GM18867 (cell line): ENCODE data around the gene C22orf31.

Experiments used
- ATAC-seq: cut with Tn5 transposase; IDR thresholded peaks from one replicate; pipeline ENCODE4 v1.9.1; 2021; ENCODE audit warnings: mild to moderate bottlenecking, moderate library complexity; ENCODE audit not compliant: unreplicated experiment

Gene C22orf31

DNA sequence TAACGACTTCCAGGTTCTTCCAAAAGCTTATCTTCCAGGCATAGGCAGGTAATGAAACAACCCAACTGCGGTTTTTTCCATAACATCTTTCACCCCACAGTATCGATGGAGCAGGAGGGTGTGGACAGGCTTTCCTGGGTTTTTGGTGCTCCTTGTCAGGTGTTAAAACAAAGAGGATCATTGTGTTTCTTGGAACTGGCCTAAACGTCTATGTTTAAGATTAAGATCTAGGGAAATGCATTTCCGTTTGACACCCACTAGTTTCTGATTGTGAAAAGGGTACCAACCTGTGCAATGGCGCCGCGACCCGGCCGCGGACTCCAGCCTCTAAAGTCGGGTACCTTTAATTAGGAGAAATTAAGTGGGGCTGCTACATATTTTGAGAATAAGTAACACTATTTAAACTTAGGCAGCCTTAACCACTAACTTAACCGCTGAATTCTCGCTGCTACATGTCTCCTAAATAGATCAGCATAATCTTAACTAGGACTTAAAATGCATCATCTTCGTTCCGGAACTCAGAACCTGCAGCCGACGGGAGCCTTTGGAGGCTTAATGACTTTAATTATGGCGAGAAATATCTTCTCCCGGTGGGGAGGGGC, 31.5 kb downstream of the C22orf31 start:
- no peak for ATAC-seq

DNA sequence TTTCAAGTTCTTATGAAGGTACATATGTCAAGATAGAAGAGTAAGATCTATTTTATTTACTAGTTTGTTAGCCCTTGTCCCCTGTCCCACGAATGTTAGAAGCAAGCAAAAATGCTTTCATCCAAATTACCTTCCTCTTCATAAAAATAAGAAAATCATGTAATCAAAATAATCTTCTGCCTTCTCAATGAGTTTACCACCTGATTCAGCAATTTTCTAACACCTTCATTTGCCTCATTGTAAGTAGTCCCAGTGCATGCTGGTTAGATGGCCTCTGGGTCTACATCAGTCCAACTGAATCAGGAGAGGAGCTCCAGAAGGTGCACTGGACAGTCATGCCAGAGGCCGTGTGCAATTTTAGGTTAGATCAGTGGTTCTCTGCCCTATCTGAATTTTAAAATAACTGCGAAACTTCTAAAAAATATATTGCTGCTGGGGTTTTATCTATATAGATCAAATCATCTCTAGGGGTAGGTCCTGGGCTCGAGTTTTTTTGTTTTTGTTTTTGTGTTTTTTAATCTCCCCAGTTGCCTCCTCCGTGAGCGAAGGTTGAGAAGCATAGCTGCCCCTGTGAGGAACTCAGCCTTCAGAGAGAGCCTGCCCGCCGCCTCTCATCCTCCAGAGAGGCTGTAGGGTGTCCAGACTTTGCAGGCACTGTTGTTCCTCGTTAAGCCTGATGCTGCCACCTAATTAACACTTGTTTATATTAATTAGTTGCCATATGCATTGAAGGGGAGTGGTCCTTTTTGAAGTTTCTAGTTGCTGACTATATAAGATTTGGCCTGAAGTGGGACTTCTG, 32.2 kb downstream of the C22orf31 start:
- no peak for ATAC-seq

DNA sequence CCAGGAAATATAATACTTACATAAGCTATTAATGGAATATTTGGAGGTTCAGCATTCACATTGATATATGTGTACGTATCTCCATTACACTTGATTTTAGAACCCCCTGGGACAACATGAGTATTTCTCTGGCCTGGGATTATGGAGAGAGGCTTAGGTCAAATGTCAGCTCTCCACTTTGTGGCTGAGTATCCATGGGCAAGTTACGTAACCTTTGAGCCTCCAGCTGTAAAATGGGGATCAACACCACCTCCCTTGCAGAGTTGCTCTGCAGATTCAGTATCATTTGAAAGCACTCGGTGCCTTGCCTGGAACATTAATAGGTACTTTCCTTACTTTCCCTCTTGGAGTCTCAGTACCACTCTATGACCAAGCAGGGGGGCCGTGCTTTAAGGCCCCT, 33.2 kb downstream of the C22orf31 start:
- no peak for ATAC-seq

DNA sequence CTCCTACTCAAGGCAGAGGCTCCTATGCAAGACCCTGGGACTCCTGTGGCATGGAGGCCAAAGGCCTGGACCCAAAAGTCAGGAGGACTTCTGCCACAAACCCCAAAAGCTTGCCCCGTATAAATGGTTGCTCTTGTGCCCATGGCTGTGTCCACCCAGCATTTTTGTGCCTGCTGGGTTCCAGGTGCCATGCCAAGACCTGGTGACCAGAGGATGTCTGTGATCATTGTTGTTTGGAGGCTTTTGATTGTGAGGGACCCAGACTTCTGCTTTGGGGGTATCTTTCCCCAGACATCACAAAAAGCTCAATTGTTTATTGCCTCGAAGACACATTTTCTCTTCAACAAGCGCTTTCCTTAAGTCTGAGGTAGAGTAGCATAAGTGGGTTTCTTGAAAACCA, 35.1 kb downstream of the C22orf31 start:
- no peak for ATAC-seq

DNA sequence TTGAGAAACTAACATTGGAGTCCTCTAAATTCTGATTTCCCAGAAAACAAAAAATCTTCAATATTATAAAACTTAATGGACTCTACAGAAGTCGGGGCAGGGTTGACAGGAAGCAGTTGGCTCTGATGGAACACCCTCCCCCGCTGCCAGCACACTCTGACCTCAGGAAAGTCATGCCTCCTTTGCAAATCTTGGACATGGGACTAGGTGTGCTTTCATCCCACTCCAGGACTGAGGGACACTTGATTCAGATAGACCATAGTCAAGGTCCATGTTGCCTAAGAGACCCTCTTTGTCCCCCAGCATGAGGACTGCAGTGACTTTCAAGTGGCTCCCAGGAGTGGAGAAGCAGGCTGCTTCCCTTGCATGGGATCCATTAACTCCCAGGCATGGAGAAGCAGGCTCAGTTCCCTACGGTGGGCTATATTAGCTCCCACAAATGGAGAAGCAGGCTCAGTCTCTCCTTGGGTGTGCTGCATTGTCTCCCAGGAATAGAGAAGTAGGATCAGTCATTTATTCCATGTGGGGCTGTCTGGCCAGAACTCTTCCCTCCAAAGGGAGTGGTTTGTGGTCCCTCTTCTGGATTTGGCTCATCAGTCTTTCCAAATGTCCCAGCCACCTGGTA, 38.3 kb downstream of the C22orf31 start:
- no peak for ATAC-seq

DNA sequence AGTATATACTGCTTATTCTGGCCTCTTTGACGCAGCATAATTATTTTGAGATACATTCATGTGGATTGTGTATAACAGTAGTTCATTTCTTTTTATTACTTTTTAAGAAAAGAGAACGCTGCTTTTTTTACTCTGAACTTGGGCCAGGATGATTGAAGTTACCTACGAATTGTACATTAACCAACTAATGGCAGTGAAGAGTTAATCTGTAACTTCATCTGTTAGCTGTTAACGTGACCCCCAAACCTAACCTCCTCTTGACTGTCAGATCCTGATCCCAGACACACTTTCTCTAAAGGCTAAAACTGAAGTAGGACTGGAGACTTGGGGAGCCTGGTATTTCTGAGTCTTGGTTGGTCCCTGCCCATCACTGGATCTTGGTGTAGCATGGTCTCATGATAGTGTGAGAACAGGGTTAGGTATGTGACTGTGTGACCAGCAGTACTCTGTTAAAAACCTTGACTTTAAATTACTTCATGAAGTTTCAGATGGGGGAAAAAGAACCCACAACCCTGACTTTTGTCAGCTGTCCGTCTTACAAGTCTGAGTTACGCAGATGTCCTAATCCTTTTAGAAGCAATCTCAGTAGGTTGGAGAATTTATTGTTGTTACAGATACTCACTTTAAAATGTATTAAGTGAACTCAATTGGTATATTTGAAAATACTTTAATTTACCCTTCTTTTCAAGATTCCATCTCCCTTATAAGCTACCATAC, 39.4 kb downstream of the C22orf31 start:
- ATAC-seq = no peak

DNA sequence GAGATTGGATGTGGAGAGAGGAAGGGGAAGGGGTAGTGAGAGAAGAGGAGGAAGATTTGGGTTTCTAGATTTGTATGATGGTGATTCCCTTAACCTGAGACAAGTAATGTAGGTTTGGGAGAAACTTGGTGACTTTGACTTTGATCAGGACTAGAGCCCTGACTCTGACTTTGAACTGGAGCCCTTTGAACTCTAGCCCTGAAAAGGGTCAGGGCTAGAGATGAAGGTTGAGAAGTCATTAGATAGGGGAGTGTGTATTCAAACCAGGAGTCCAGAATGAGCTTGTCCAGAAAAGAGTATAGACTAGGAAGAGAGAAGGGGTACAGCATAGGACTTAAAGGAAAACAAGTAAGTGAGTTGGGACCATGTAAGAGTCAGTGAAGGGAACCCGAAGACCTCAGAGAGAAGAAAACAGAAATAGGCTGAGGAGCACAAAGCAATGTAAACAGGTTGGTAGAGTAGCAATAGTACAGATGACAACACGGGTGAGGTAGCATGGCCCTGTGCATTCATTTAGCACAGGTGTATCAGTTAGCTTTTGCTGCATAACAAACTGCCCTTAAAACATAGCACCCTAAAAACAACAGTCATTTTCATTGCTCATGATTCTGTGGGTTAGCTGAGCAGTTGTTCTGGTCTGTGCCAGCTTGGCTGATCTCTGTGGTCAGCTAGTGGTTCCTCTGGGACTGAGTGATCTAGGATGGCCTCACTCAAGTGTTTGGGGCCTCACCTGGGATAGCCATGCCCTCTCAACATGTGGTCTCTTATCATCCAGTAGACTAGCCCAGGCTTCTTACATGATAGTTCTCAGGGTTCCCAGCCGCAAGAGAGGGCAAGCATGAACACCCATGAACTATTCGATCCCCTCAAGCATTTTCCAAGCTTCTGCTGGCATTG, 43.1 kb downstream of the C22orf31 start:
- no peak for ATAC-seq

DNA sequence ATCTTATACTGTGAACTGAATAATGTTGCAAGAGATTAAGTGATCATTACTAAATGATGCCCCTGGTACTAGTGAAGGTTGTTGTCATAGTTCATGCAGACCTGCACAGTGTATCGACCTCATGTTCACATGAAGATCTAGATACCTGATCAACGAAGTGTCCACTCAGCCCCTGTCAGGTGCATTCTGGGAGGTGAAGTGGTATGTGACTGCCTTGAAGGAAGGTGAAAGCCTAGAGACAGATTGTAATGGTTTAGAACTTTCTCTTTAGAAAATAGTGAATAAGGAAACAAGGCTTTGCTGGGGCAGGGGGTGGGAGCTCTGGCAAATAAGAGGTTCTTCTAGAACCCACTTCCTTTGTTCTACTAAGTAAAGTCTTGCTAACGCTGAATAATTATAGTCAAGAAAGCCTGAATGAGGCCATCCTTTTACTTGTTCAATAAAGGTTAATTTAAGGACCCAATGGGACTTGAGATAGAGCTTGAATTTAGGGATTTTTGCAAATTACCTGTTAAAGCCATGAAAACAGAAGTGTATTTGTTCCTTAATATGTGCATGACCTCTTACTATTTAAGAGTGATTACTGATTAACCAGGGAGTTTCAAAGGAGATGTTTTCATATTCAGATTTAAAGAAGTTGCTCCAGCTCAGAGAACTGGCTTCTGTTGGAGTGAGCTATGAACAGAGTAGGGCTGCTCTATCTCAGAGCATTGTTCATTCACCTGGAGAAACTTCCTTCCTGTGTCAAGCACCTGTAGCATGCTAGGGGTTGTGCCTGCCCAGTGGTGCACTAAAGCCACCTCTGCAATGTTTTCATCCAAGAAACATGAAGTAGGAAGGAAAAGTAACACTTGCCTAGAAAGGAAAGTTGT, 45.3 kb downstream of the C22orf31 start:
- no peak for ATAC-seq

DNA sequence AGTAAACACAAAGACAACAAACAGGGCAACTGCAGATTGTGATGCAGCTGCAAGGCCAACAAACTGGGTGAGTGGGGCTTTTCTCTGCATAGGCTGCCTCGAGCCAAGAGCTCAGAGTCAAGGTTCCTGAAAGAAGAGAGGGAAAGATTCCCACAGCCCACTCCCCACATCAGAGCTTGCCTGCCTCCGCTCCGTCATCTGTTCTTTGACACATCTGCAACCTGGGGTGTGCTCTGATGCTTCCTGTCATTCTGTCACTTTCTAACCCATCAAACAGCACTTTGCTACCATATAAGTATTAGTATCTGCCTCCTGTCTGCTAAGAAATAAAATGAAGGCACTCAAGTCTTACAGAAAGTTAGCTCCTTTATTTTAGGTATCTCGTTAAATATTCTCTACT, 46.9 kb downstream of the C22orf31 start:
- ATAC-seq = no peak

DNA sequence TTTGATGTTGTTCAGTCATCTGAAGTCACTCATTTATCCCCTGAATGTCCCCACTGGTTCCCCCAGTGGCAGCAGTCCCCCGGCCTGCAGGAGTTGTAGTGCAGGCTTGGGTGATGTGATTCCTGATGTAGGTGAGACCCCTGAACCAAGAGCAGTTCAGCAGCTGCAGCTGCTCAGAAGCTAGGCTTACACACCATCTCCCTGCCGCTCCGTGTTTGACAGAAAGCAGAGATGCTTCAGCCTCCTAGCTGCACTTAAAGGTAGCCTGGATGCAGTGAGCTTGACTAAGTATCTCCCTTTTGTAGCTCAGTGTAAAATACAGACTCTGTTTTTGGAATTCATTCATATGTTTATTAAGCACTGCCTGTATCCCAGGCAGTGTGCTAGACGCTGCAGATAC, 47.3 kb downstream of the C22orf31 start:
- no peak for ATAC-seq

DNA sequence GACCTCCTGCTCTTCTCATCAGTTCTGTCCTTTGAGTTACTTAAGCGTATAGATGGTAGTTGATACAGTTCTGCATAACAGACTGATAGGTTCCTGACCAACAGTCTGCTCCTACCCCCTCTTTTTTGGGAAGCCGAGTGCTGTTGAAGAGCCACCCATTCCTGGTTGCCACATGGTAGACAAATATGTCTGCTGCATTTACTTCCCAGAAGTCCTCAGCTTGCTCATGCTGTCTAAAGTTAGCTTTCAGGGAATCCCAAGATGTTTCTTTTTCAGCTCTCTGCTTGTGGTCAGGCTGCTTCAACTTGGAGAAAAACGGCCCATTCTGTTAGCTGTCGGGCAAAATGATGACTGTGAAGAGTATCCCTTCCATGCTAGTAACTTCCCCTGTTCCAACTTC, 48.7 kb downstream of the C22orf31 start:
- ATAC-seq = no peak

DNA sequence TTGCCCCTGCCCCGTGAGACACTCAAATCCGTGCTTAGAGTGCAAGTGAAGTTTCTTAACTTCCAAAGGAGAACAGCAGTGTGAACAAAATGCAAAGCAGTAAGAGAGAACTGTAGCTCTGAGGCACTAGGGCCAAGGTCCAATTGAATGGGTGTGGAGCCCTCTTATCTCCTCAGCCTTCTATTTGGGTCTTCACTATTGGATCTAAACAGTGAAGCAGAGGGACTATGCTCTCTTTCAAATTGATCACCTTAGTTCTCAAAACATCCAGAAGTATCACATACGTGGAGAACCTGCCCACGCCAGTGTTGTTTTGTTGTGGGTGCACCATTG, 49.6 kb downstream of the C22orf31 start:
- ATAC-seq = no peak

DNA sequence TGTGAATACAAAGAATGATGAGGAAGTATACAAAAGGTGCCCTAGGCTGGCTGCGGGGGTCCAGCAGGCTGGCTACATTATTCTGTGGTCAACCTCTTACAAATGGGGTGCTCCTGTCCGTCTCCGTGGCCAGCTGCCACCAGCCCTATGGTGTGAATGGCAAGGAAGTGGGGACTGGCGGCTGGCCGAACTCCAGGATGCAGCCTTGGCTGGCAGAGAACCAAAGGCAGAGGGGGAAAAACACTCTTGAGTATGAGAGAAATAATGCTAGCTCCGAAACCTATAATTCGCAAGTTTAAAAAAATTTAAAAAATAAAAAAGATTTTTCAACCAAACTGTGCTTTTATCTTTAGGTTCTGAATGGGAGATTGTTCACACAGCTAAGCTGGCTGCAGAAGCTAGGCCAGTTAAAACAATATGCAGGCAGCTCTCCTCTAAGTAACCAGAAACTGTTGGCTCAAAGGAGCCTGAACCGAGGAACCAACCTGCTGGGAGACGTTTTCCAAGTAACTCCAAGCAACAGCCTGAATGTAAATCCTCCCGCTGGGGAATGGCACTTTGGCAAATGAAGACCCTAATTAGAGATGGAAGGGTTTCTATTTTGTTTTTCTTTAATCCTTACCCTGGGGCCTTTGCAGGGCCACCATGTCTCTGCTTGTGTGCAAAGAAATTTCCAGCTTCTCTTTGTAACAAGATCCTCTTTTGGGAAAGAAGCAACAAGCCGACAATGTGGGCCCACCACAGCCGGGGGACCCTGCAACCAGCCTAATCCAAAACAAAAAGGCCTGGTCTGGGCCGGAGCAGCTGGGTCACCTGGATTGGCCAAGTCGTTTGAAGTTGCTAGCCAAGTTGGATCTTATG, 50.2 kb downstream of the C22orf31 start:
- ATAC-seq = no peak

DNA sequence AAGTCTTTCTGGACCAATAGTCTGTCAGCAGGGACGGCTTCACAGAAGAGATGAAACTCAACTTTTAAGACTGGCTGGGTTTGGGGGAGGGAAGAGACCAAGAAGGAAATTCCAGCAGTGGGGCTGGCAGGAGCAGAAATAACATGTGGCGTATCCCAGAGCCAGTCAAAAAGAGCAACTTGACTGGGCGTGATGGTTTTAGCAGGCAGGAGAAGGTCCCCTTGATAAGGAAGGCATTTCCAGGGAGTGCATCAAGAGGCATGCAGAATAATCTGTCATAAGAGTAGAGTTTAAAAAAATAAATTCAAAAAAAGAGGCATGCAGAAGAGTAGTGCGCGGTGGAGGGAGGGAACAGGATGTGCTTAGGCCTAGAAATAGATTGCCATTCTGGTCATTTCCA, 52.5 kb downstream of the C22orf31 start:
- no peak for ATAC-seq
